HG03571 (cell line): ENCODE data around the gene PFDN4.

Source experiments
- ATAC-seq: cut with Tn5 transposase; IDR thresholded peaks from one replicate; pipeline ENCODE4 v1.9.1; 2021; ENCODE audit not compliant: unreplicated experiment

Gene PFDN4

DNA sequence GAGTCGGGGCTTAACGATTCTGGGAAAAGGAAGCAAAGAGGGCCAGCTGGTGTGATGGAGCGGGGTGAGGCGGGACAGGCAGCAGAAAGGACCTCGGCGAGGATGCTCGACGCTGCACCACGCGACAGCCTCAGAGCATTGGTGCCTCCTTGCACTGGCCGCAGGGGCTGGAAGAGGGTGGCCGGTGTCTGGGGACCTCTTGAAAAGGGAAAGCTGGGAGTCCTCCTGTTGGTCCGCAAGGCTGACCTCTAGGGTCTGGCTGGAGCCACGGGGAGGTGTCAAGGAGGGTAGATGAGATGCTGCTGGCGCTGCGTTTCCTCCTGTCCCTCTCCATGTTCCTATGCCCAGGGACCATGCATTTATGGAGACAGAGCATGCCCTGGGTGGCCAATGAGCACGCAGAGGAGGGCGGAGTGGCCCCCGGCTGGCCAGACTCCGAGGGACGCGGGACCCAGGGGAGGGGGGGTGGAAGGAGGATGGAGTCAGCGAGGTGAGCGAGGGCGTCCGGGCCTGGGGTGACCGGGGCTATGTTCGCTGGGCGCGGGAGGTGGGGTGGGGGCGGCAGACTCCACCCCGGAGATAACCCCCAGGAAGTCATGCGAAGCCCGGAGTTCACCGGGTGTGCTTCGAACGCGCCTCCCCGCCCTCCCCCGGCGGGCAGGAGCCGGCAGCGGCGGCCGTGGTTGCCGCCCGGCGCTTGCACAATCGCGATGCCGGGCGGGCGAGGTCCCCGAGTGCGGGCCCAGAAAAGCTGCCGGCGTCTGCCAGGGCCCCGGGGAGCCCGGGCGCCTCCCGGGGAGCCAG lies 34.0 kb upstream of the PFDN4 start, which contains the start of gene CYP24A1:
TSS of gene CYP24A1 (minus strand) at position 334 of the 804 bp plus-strand sequence. CDS start 407 bp downstream, outside the sequence.
- ATAC-seq = no peak

DNA sequence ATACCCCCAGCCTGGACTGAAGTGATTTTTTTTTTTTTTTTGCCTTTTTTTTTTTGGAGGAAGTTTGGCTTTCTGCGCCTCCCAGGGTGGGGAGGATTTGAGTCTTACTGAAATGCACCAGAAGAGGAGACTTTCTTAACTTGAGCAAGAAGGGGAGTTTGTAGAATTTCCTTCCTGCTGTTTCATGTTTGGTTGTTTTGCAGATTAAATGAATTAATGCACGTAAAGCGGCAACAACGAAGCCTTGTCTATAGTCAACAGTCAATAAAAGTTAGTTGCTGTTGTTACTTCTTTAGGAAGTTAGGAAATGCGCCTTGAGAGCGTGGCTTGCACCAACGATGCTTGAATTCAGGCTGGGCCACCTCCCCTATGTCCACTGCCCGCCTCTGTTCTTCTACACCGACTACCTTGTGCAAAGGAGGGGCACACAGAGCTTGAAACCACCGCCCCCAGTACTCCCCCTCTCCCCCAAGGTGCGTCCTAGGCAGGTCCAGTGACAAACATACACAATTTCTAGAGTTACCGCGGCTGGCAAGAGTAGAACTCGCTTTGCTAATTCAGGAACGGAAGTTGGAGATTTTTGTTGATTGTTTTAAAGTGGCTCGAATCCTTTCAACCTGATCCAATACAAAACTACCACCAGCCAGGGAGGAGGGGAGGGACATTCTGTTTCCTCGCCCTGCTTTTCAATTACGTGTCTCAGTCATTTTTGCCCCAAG lies 33.3 kb upstream of the PFDN4 start:
- ATAC-seq = no peak

DNA sequence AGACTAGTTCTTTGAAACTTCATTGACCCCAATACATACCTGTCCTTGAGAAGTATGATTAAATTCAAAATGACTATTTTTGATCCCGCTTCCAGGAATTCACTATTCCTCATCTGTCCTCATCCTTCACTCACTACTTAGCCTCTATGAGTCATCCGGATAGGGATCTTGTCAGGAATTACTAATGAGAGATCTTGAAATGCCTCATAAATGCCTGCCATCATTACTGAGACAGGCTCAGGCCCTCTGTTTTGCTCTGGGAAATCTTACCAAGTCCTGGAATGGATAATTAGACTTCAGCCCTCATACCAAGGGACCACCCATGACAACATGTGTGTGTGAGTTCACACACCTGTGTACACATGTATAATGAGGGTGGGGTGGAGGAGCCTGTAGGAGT lies 31.3 kb upstream of the PFDN4 start:
- ATAC-seq = no peak

DNA sequence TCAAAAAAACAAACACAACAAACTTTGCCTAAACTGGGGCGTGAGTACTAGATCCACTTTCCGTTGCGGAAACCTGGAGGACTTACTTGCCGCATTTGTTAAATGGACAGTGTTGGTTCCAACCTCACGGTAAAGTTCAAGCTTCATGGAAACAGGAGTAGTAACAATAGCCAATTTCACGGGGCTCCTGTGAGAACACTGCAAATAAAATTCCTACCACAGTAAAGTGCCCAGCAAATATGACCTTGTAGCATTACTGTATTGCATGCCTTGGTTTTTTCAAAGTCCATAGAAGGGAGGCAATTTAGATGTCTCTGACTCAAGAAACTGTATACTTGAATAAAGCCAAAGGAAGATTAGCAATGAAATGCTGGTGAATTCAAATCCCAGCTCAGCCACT lies 30.5 kb upstream of the PFDN4 start:
- ATAC-seq = no peak

DNA sequence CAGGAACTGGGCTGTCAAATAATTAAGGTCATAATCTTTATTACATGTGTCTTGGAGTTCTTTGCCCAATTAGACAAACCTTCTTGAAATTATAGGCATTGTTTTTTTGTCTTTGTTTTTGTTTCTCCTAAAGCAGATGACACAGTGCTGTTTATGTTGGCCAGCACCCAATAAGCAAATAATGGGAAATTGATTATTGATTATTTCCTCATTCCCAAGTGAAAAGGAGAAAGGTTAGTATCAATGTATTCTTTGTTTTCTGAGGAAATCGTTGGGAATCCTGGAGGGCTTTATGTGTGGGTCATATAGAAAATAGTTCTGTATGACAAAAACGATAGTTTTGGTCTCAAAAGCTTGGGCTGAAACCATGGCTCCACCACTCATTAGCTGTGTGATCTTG lies 29.6 kb upstream of the PFDN4 start:
- no peak for ATAC-seq

DNA sequence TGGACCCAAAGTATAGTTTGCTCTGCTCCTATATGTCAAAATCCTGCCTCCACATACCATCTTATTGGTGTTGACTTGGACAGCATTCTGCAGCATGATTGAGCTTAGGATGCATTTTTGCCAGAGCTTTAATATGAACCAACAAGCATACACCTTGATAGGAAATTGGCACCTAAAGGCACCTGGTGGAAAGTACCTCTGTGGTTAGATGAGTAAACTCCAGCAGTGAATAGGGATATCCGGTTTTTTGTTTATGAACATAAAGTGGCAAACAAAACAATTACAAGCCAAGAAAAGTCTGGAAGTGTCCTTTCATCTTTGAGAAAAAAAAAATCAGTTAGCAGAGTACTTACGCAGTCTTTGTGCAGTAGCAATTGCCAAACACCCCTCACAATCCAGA lies 27.9 kb upstream of the PFDN4 start:
- no peak for ATAC-seq

DNA sequence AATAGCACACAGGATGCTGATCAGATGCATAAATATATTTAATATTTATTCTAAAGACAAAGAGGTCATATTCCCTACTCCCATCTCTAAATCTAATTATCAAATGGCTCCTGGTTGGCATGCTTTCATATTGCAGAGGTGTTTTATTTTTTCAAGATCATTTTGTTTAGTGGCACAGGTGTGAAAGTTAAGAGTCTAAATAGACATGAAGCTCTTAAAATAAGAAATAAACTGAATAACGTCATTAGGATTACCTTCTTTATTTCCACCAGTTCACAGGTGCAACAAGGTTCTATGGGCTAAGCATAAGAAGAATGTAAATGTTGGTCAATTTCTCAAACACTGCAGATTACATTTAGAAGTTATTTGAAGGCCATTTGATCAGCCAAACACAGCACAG lies 27.0 kb upstream of the PFDN4 start:
- ATAC-seq = no peak

DNA sequence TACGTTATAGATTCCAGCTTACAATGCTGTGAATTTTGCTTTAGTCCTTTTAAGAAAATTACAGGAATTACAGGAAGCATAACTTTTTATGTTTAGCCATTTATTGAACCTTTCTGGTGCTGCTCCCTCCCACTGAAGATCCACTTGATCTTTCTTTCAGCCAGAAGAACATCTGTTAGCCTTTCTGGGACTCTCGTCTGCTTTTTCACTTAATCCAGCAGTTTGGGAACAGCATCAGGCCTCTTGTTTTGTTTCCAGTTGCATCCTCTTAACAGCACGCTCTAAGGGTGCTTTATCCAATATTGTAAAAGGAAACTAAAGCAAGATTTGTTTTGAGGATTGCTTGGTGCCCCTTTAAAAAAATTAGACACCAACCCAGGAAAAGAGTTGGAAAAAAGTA lies 23.8 kb upstream of the PFDN4 start:
- ATAC-seq = no peak

DNA sequence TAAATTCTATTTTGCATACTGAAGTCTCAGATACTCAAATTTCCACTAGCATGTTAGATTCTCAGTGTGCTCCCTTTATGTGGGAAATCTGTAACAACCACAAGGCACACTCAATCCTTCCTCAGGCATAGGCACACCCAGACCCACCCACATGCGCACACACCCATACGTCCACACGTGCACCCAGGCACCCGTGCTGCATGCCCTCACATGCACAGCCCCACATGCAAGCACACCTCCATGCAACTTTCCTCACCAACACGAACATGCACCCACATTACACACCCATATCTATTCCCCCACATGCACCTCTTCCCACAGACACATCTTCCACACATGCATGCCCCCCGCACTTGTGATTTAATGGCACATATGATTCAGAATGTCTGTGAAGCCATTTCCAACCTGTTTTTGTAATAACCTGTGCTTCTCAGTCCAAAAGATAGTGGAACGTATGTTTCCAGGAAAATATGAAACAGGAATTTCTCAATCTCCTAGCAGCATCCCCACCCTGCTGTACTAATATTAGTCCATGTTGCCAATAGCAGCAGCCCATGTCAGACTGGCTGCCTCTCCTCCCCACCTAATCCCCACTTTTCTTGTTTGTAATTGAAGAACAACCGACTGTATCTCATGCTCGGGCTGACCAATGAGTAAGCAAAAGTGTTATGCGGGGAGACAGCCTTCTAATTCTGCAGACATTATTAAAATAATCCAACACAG lies 22.8 kb upstream of the PFDN4 start:
- ATAC-seq = no peak

DNA sequence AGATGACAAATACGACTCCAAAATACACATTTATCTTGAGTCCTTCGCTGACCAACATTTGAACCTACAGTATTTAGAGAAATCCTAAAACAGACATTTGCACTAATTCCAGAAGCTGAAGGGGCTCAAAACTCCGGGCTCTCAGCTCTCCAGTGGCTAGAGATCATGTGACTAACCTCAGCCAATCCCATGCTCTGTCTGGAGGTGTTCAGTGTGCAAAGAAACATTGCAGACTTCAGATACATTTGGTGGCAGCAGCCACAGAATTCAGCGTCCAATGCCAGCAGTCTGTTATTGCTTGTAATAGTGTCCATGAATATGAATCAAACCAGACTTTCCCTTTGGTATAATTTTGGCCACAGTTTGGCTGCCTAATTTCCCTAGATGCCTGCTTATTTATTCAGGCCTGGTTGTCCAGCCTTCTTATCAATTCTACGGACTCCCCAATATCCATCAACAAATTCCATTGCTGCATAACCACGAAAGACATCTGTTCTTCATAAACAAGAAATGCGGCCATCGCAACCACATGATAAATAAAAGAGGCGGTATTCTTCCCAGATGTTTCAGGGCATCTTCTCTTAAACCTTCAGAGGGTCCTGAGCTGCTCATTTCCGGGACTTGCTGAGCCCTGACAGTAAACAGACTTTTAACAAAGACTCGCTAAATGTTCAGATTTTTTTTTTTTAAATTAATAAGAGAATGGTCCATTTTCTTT lies 19.6 kb upstream of the PFDN4 start:
- no peak for ATAC-seq

DNA sequence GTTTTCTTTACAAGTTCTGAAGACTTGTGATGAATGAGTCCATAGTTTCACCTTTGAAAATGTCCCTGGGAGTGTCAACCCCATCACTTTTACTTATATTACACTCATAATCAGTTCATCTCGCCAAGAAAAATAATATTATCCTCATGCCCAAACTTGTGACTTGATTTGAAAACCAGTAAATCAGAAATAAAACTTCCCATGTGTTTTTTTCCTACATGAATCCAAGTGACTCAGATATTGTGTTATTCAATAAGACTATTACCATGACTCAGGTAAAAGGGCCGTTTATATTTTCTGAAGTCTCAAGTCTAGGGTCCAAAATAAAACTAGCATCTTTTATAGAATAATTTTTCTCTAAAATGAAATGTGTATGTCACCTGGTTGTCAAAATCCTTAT lies 18.3 kb upstream of the PFDN4 start:
- no peak for ATAC-seq

DNA sequence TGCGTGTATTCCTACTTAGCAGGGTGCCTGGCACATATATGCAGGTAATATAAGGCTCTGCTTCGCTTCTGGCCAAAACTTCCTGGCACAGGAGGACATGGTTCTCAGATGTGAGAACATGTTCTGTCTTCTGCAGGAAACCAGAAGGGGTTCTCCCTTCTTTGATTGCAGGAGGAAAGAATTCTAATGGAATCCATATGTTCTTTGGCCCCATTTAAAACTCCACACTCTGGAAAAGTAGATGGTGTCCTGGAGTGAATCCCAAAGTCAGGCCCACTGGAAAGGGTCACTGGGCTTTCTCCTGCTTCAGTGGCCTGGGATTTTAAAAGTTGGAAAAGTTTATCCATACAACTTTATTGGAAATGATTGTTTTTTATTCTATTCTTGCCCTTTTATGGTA lies 17.7 kb upstream of the PFDN4 start:
- no peak for ATAC-seq

DNA sequence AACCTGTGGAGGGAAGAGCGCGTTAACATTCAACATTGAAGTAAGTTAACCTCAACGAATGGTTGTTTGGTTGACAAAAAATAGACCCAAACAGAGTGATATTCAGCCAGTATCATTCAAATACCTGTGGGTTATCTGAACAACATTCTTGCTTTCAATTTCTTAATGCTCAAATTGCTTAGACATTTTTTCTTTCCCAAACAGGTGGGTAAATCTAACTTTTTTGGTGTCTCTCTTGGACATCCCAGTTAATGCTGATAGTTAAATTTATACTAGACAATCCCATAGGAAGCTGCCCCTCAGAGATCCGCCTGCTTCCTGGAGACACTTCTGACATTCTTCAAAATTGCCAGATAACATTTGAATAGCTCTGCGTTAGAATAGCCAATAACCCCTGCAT lies 14.1 kb upstream of the PFDN4 start:
- no peak for ATAC-seq

DNA sequence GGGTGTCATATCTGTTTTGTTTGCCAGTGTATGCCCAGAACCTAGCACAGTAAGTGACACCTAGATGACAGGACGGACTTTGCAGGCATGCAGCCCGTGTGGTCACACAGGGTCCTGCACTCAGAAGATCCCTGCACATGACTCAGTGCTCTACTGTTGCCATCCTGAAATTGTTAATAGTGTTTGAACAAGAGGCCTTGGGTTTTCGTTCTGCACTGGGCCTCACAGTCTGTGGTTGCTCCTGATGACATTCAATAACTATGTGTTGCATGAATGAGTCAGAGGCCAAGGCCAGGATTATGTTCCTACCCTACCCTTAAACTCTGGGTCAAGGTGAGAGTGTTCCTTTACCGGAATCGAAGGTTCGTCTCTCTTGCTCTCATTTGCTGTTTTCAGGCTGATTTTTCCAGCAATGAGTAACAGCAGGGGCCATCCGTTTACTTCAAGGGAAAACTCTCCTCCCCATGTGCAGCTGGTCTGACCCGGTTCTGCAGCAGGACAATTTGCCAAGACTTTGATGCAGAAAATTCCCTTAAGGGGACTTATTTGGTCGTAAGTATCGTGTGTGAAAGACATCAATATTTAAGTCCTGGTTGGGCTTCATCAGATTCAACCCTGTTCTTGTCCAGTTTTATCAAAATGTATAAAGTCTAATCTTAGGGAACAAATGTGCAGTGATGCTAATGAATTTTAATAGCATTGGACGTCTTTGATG lies 13.0 kb upstream of the PFDN4 start:
- ATAC-seq = no peak

DNA sequence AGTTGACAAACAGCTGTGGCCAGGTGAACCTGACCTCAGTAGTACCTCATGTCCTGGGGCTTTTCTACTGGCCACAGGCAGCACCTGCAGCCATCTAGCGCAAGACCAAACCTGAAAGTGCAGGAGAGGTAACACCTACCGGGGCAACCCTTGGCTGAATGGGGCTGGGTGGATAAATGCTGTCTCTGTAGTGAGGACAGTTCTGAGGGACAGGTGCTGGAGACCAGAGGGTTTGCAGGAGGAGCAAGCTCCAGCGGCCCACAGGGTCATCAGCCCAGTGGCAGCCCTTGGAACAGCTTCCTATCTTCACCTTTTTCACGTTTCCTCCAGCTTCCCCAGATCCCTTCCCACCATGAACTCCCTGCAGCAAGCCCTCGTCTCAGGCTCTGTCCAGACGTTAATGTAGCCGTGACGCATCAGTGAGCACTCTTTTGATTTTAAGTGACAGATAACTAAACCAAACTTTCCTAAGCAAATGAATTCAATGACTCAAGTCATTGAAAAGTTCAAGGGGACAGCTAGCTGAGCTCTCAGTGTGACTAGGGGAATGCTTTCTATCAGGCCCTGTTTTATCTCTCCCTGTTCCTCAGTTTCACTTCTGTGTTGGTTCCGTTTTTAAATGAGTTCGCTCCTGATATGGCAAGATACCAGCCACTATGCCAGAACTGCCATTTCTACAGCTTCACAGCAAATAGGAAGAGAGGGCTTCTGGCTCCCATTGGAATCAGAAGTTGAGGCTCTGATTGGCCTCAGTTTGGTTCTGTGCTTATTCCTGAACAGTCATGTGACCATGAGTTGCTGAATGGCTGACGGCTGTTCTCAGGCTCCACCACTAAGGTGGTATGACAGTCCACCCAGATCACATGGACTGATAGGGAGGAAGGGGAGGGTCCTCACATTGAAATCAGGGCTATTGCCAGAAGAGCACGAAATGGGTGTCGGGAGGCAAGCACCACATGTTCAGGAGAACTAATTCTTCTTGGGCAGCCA lies 12.1 kb upstream of the PFDN4 start:
- ATAC-seq = no peak

DNA sequence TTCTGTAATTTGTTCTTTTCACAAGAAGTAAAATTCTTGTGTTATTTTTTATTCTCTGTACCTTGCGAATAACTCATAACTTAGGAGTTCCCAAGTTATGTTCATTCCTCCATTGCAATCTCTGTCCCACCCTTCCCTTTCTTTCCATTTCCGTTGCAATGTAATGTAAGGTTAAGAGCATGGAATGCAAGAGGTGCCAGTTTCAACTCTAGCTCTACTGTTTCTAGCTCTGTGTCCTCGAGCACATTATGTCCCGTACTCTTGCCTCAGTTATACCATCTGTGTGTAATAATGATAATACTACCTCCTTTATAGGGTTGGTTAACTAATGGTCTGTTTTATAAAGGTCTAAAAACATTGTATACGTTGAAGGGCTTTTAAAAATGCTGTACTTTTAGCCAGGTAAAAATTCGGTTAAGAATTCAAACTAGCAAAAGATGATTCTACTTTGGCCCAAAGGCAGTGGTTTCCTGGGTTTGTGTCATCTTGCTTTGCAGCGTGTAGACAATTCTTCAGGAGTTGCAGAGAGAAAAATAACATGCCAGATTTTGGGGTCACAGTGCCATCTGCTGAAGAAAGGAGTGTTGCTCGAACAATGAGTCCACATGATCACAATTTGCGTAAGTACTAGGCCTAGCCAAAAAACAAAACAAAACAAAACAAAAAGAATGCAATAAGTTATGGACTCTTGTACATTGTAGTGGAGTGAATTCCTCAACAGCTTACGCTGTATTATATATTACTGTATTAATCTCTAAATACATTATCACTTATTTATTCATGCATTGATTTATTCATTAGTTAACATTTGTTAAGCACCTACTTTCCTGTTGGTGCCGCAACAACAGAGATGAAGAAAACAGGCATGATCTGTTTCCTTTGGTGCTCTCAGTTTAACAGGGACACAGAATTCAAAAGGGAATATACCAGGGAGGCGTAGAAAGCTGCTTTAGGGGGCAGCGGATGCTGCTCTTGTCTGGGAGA lies 10.0 kb upstream of the PFDN4 start:
- ATAC-seq = no peak

DNA sequence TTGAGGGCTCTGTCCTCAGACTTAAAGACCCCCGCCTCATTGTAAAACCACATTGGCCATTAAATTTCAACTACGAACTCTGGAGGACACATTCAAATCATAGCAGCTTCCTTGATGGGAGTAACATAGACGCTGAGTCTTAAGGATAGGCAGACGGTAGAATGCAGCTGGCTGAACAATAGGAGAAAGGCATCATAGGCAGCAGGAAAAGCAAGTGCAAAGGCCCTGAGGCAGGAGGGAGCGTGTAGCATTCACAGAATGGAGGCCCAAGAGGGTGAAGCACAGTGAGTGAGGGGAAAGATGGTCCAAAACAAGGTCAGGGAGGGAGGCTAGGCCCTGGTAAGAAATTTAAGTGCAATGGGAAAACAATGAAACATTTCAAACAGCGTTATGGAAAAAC lies 8.6 kb upstream of the PFDN4 start:
- ATAC-seq = no peak

DNA sequence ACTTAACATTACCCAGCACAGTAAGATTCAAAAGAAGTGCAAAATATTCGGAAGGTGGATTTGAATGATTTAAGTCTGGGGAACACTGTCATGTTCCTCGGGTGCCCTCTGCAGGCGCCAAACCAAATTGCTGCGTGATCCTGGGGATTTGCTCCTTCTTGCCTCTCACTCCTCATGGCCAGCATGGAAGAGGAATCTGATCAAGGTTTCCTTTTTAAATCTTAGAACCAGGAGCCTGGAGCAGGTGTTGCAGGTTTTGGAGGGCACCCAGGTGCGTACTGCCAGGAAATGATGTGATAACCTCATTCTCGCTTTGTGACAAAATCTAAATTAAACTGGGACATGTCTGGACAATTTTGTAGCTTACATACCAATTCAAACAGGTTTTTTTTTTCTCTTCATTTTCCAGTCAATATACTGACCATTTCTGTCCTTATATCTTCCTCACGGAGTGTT lies 8.1 kb upstream of the PFDN4 start:
- ATAC-seq = peak; percentile 66
